Measurements from ENCODE around the gene KCNE3.

DNA sequence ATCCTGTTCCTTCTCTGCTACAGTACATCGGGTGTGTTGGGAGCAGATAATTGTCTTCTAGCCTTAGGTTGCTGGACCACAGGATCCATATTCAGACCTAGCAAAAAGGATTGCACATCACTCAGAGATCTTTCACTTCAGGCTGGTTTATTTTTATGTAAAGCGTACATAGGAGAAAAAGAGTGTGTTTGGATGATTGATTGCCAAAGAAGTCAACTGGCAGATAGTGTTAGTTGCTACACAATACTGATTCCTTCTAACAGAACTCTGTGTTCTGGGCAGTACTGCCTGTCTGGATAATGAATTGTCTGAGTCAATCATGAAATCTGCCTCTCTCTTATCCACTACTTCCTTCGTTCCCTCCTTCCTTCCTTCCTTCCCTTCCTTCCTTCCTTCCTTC, 38.1 kb downstream of the KCNE3 start:
- TF ChIP-seq, protein P1, sequence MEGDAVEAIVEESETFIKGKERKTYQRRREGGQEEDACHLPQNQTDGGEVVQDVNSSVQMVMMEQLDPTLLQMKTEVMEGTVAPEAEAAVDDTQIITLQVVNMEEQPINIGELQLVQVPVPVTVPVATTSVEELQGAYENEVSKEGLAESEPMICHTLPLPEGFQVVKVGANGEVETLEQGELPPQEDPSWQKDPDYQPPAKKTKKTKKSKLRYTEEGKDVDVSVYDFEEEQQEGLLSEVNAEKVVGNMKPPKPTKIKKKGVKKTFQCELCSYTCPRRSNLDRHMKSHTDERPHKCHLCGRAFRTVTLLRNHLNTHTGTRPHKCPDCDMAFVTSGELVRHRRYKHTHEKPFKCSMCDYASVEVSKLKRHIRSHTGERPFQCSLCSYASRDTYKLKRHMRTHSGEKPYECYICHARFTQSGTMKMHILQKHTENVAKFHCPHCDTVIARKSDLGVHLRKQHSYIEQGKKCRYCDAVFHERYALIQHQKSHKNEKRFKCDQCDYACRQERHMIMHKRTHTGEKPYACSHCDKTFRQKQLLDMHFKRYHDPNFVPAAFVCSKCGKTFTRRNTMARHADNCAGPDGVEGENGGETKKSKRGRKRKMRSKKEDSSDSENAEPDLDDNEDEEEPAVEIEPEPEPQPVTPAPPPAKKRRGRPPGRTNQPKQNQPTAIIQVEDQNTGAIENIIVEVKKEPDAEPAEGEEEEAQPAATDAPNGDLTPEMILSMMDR (IDR thresholded peaks at IDR 0.05): no peak
- TF ChIP-seq EZH2 (IDR thresholded peaks at IDR 0.05) (no peak), EZH2phosphoT487 (IDR thresholded peaks at IDR 0.05) (no peak)

Data from neural progenitor cell (in vitro differentiated cells).